CD4-positive, alpha-beta T cell treated with Interleukin-2 at 100 ng/mL for 4 hours (primary cell): ENCODE results near the gene TBC1D2.

Source experiments
- DNase-seq: peaks from one replicate; pipeline ENCODE4 v3.0.0-alpha.2; 2020; ENCODE audit warnings: low spot score

The TBC1D2 gene

DNA sequence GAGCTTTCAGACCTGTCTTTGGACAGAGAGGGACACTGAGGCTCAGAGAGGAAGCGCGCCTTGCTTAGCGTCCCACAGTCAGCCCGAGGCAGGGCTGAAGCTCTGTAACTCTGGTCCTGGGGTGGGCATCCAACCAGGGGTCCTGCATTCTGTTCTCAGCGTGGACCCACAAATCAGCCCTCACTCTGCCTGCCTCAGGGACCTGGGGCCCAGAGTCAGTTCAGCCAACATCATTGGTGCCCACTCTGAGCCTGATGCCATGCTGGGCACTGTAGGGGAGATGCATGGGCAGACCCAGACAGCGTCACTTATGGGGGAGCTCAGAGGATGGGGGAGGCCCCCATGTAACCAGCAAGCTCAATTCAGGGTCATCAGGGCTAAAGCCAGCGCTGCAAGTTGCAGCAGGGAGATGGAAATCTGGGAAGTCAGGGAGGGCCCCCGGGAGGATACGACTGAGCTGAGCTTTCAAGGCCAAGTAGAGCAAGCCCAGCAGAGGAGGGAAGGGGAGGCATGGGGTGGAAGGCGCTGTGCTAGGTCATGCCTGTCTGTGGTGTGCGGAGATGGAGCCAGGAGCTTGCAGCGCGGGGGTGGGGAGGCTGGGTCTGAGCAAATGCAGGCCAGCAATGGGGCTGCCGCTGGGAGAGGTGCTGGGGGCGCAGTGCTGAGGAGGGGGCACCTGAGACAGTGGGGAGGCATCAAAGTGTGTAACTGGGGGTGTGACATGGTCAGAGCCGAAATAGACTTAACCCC, 84.1 kb downstream of the TBC1D2 start:
- DNase-seq: no peak

DNA sequence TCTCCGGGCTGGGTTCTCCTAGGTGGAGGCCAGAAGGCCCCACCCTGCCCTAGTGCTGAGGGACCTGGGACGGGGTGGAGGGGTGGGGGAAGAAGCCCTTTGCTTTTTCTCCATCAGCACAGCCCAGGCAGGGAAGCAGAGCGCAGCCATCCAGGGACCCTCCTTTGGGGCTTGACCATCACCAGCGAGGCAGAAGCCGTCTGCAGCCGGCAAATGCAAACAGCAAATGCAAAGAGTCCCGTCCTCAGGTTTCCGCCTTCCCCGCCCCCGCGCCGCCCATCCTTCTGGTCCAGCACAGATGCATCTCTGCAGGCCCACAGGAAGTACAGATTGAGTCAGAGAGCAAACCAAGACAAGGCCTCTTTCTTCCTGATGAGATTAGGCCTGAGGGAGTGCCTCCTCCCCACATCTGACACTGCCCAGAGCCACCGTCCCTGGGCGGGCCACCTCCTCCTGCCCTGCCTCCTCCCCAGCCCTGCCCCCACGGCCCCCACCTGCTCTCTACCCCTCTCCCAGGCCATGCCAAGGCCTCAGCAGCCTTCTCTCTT, 86.4 kb downstream of the TBC1D2 start:
- peak; percentile 57 for DNase-seq

DNA sequence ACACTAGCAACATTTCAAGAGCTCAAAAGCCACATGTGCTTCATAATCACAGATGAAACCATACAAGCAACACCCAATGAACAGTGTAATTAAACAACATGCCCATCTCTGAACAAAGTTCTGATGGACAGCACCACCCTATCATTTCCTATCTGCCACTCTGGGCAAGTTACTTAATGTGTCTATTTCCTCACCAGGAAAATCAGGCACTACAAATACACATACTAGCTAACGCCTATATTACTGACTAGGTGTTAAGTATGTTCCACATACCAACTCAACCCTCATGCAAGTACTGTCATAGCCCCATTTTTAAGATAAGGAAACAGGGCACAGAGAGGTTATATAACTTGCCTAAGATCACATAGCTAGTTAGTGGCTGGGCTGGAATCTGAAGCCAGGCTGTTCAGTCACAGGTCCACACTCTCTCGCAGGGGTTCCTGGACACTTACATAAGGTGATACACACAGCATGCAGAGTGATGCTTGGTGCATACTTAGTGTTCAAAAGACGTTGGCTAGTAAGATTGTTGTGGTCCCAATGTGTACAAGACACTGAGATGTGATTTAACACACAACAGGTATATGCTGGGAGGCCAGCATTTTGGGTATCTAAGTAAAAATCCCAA, 87.2 kb downstream of the TBC1D2 start:
- no peak for DNase-seq

DNA sequence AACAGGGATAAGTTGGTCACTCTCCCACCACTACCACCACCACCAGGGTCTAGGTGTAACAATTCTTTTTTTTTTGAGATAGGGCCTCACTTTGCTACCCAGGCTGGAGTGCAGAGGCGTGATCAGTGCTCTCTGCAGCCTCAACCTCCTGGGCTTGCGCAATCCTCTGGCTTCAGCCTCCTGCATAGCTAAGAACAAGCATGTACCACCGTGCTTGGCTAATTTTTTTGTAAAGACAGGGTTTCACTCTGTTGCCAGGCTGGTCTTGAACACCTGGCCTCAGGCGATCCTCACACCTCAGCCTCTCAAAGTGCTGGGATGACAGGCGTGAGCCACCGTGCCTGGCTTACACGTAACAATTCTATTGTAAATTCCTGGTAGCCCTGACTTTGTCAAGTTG, 90.5 kb downstream of the TBC1D2 start:
- no peak for DNase-seq

DNA sequence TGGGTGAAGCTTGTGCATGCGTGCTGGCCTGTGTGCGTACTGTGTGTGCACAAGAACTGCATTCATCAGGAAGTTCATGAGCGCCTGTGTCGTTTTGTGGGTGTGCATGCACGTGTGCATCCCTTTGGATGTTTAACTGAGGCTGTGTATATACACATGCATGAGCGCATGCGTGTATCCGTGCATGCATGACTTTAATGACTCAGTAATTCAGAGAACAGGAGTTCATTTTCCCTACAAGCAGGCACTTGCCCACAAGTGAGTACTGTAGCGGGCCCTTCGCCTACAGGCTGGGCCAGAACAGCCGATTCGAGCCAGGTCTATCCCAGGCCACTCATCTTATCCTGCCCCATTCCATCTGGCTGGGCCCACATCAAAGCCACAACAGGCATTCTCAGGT, 92.8 kb downstream of the TBC1D2 start:
- no peak for DNase-seq

DNA sequence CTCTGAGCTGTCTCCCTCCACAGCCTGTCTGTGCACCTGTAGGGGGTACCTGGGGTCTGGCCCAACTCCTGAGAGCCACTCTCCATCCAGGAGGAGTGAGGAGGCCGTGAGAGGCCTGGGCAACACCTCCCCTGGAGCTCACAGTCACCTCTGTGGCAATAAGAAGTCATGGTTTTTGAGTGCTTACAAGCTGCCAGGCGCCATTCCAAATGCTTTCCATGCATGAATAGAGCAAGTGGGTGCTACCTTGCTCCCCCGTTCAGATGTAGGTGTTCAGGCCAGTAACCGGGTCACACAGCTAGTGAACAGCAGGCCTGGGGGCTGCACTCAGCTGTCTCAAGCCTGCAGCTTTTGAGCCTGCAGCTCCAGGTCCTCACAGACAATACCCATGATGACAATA, 93.6 kb downstream of the TBC1D2 start:
- no peak for DNase-seq

DNA sequence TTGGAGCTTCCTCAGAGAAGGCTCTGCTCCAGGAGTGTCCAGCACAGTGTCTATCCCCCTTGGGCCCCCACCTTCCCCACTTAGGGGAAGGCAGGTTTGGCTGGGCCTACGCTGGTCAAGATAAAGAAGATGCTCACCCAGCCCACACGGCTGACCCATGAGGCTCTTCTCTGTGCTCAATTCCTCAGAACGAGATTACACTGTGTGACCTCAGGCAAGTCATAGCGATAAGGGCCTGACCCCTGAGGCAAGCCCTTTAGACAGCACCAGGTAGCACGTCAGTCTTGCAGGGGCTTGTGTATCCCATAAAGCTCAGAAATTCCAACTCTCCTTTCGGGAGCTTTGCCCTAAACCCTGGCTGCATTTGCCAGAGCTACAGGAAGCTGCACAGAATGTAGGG, 95.7 kb downstream of the TBC1D2 start:
- no peak for DNase-seq

DNA sequence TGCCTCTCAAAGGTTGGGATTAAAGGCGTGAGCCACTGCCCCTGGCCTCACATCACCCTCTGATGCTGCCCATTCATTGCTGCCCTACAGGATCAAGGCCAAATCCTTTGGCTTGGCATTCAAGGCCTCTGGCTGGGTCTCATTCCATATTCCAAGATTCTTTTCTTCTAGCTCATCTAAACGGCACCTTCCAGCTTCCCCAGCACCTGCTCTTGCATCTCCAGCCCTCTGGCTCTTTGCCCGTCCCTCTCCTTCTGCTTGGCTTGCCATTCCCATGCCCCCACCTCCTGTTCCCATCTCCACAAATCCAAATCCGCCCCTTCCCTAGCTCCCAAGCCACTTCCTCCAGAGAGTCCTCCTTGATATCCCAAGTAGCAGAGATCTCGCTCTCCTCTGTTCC, 96.1 kb downstream of the TBC1D2 start:
- DNase-seq: no peak

DNA sequence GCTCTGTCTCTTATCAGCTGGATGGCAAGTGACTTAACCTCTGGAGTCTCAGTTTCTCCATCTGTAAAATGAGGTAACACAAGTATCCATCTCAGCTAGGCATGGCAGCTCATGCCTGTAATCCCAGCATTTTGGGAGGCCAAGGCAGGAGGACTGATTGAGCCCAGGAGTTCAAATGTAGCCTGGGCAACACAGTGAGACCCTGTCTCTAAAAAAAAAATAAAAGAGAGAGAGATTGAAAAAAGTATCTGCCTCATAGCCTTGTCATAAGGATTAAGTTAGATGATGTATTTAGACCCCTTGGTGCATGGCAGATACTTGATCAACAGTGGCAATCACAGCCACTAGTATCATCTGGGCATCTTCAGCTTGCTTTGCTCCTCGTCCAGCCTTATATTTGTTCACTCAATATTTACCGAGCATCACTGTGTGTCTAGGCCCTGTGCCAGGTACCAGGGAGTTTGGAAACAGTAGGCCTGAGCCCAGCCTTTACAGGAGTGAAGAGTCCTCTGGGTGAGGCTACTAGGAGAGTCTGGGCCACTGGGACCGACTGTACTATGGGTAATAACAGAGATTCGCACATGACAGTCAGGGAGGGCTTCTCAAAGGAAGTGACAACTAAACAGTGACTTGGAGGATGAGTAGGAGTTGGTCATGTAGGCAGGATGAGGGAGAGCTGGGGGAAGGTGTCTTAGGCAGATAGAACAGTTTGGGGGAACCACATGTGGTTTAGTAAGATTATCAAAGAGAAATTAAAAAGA, 97.2 kb downstream of the TBC1D2 start:
- DNase-seq: no peak

DNA sequence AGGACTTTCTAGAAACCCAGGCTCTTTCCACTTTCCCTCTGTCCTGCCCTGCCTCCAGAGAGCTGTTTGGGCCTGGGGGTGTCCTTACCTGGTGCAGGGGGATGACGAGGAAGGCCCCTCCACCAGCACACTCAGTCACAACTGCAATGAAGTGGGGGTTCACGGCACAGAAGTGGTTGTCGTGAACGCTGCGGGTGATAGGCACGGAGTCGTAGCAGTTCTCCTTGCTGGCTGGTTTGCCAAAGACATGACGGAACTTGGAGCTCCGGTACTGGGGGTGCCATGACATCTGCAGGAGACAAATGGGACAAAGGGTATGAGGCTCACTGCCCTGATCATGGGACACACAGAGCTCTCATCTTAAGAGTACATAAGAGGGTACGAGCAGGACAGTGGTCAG, 98.1 kb downstream of the TBC1D2 start:
- no peak for DNase-seq

DNA sequence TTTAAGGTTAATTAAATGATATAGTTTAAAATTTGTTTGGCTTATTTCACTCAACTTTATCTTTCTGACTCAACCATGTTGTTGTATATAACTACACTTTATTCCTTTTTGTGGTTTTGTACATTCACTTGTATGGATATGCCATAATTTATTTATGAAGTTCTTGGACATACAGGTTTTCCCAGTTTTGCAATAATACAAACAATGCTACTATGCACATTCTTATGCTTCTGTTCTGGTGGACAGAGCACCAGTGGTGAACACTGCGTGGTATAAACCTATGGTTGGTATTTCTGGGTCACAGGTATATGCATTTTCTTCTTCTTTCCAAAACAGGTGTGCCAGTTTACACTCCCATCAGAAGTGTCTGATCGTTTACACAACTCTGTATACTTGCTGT, 100.8 kb downstream of the TBC1D2 start:
- DNase-seq: no peak

DNA sequence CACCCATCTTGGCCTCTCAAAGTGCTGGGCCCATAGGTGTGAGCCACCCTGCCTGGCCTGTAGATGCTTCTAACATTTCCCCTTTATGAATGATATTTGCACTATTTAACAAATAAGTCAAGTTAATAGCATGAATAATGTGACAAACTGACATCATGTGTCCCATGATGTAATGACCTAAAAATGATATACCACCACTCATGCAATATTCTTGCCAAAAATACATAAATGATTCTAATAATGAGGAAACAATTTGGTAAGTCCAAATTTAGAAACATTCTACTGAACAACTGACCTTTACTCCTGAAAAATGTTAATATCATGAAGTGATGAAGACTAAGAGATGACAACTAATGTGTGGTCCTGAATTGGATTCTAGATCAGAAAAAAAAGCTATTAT, 102.9 kb downstream of the TBC1D2 start:
- DNase-seq: no peak

DNA sequence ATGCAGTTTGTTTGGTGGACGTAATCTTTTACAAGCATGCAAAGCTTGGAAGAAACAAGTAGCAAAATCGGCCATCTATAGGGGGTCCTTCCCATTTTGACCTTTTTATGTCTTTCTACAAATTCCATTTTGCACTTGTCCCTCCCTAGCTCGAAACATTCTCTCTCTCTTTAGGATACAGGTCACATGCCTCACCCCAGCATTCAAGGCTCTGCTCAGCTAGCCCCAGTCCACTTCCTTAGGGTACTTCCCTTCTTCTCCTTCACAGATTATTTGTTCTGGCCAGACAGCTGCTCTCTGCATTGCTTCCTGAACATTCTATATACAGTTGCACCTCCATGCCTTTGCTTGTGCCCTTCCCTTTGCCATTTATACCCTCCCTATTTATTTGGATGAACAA, 104.7 kb downstream of the TBC1D2 start:
- no peak for DNase-seq

DNA sequence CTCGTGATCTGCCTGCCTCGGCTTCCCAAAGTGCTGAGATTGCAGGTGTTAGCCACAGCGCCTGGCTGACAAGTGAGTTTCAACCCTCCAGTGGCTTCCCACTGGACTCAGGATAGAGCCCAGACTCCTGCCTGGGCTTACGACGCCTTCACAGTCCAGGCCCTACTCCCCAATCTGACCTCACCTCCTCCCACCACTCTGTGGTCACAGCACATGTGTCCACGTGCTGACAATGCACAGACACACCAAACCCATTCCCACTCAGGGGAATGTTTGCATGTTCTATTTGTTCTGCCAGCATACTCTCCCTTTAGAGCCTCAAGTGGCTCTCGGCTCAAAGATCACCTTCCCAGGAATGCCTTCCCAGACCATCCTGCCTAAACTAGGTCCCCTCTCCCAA, 105.3 kb downstream of the TBC1D2 start:
- DNase-seq: no peak

DNA sequence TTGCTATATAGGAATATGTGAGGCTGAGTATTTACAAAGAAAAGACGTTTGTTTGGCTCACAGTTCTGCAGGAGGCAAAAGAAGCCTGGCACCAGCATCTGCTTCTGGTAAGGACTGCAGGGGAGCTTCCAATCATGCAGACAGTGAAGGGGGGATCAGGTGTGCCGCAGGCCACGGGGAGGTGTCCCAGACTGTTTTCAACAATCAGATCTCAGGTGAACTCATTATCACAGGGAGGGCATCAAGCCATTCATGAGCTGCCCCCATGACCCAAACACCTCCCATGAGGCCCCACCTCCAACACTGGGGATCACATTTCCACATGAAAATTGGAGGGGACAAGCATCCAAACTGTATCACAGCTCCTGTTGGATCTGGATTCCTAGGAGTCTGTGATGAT, 106.0 kb downstream of the TBC1D2 start:
- no peak for DNase-seq
